Pancreas (tissue), 10 donors: ENCODE measurements around the gene C1orf210. TPM values are rescaled to one million over a fixed set of nuclear protein-coding genes. Genes with fewer than 3 reads are reported as not detected.

Experiments
- ATAC-seq, 4 donors: fragments of 200-7000 bp; cut with Tn5 transposase; one replicate each; pipeline versions ENCODE4 v1.8.0 to v1.9.1; 2020; ENCODE audit warnings: mild to moderate bottlenecking in 4 of 4, moderate library complexity in 4 of 4
- DNase-seq, 6 donors: peaks; one replicate each; pipeline ENCODE4 v3.0.0-alpha.2; 2020
- FAIRE-seq: peaks from 2 replicates; lab custom pipeline; 2012; peaks lifted over from hg19 to GRCh38; lab: Jason Lieb, UNC
- H3K27ac ChIP-seq, 4 donors: fragments of 200-600 bp; sonication (generic); 1 replicate in 3 of 4; 2 replicates in 1 of 4; pipeline versions ENCODE4 v1.5.0 to v1.8.0; 2020
- H3K27me3 ChIP-seq, 4 donors: fragments of 200-600 bp; one replicate each; pipeline ENCODE4 v1.8.0; 2021
- H3K36me3 ChIP-seq, 3 donors: fragments of 200-600 bp; sonication (generic) in 1 of 3; one replicate each; pipeline versions ENCODE4 v1.5.0 to v1.8.0; 2020 to 2021
- H3K4me1 ChIP-seq, 3 donors: fragments of 200-600 bp; one replicate each; pipeline ENCODE4 v1.8.0; 2021
- H3K4me3 ChIP-seq, 4 donors: fragments of 200-600 bp; sonication (generic) in 2 of 4; one replicate each; pipeline versions ENCODE4 v1.5.0 to v1.8.0; 2020 to 2021
- H3K9me3 ChIP-seq, 4 donors: fragments of 200-600 bp; one replicate each; pipeline ENCODE4 v1.8.0; 2021
- CTCF ChIP-seq, 4 donors: fragments of 200-600 bp; sonication (generic) in 3 of 4; IDR thresholded peaks; one replicate each; pipeline versions ENCODE4 v1.5.0 to v1.8.0; 2021; ENCODE audit warnings: antibody characterized with exemption in 4 of 4
- WGBS, 2 donors: extraction: QIAGEN DNeasy Blood & Tissue Kit; methylation state at CpG; one replicate each; pipeline ENCODE4 v1.1.7; 2013; 5-methylcytosine and 5-hydroxymethylcytosine counted together
- intact Hi-C, 3 donors: fragments of 100-400 bp; cut with DNase I; formaldehyde crosslinking; loops; one replicate each; pipeline versions ENCODE4 v1.11.1 to v1.14.2; 2022
- polyA plus RNA-seq, 2 donors: library from polyadenylated mRNA; stranded (reverse); fragments of 200-250 nt; gene quantifications; one replicate each; pipeline ENCODE4 v1.2.3, GENCODE V29; 2013
- total RNA-seq, 6 donors: library from RNA; stranded (reverse); fragmentation: NEBNext Ultra II Directional in 4 of 6; extraction: Animal tissue kit (Norgen Biotek cat#: 25700) in 4 of 6; gene quantifications; one replicate each; pipeline versions ENCODE4 v1.2.1 to v1.2.4, GENCODE V29; 2021 to 2023
- donor health status: healthy with polysubstance abuse.
- donor health status: DM: no; HTN: no; CAD: no; lungs with moderate emphysema.
- donor health status: DM: no; HTN: no; CAD: no.
- donor health status: control.
- donor health status: control.
- donor health status: Bipolar disorder and iron deficiency.
- donor health status: DM: yes; HTN: yes; CAD: no.
- donor health status: DM: no; HTN: no; CAD: no.
- donor health status: DM: no; HTN: no; CAD: no.
- donor health status: DM: yes; HTN: yes; CAD: no.

Gene C1orf210
- total and polyA plus RNA-seq, 8 donors: 5.7 to 17.2 (median 12.4) TPM

- DNase-seq (no peak), FAIRE-seq (no peak), ATAC-seq (no peak)
- no peak for TF ChIP-seq CTCF (IDR thresholded peaks at IDR 0.05)
- H3K9me3 ChIP-seq: no peaks in the 10 kb centered on the region
- 88 to 95% methylated on average over 1 of the region's 1 CpG for WGBS, 2 donors
- H3K36me3 ChIP-seq: no peaks in the 10 kb centered on the region
- peaks cover 12 to 15% (median 14%) of the 10 kb centered on the region in 3 donors for H3K4me1 ChIP-seq
- no peak overlapping the region for H3K27ac ChIP-seq
- H3K4me3 ChIP-seq: no peak overlapping the region
- intact Hi-C loops: no loop called here
- no peaks in the 10 kb centered on the region for H3K27me3 ChIP-seq
Observed at GRCh38 chr1:43298055-43298454, 12.7 kb upstream of the C1orf210 start.

GRCh38 chr1:43296207-43296606 is 10.8 kb upstream of the C1orf210 start:
- intact Hi-C loops: no loop called here
- peaks cover 10 to 15% (median 12%) of the 10 kb centered on the region in 3 donors for H3K4me1 ChIP-seq
- H3K27me3 ChIP-seq: no peaks in the 10 kb centered on the region
- no peak for DNase-seq
- WGBS, 2 donors: 60% methylated on average over 1 of the region's 1 CpG
- ATAC-seq: no peak
- H3K4me3 ChIP-seq: no peak overlapping the region
- no peak for TF ChIP-seq CTCF (IDR thresholded peaks at IDR 0.05)
- peak overlapping the region in 2 of 4 donors; percentile 15 to 42 for H3K27ac ChIP-seq
- no peak for FAIRE-seq
- no peaks in the 10 kb centered on the region for H3K9me3 ChIP-seq
- H3K36me3 ChIP-seq: no peaks in the 10 kb centered on the region

- FAIRE-seq: no peak
- ATAC-seq: no peak
- no peak for TF ChIP-seq CTCF (IDR thresholded peaks at IDR 0.05)
- peak overlapping the region in 3 of 4 donors; percentile 9 to 85 (median 74) for H3K27ac ChIP-seq
- intact Hi-C loops: no loop called here
- H3K9me3 ChIP-seq: no peaks in the 10 kb centered on the region
- no peak overlapping the region for H3K4me3 ChIP-seq
- no peaks in the 10 kb centered on the region for H3K36me3 ChIP-seq
- WGBS, 2 donors: 90 to 92% methylated on average over 8 of the region's 8 CpGs
- DNase-seq: no peak
- H3K4me1 ChIP-seq: peaks cover 10 to 15% (median 12%) of the 10 kb centered on the region in 3 donors
- H3K27me3 ChIP-seq: no peaks in the 10 kb centered on the region
Observed at GRCh38 chr1:43294761-43295160, 9.4 kb upstream of the C1orf210 start.

DNA sequence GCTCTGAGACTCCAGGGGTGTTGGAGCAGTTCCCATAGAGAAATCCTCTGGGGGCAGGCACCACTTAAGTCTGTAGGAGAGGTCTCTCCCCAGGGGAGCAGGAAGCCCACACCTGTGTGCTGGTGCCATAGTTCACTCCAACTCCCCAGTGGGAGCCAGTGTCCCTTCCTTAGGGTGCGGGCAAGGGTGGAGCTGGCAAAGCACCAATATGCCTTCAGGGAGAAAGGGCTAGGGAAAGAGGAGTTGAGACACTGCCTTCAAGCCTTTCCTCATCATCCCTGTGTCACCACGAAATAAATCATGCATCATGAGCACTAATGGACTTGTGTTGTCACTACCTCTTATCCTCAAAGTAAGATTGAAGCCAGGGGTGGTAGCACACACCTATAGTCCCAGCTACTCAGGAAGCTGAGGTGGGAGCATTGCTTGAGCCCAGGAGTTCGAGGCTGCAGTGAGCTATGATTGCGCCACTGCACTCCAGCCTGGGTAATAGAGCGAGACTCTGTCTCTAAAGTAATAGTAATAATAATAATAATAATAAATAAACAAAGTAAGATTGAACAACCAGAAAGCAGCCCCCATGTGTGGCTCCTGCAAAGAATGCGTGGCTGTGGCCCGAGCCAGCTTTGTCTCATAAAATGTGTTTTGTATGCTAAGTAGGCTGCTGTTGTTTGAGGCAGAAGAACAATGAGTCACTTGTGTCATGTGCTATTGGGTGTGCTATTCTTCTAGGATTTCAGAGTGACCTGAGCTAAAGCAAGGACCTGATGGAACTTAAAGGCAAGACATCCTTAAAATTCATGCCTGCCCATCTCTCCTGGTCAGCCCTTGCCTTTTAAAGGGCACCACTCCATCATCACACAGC is 8.7 kb upstream of the C1orf210 start:
- Histone ChIP-seq H3K27me3 (no peaks in the 10 kb centered on the region), H3K4me3 (no peak overlapping the region), H3K27ac (no peak overlapping the region), H3K4me1 (peaks cover 10 to 15% (median 12%) of the 10 kb centered on the region in 3 donors), H3K9me3 (no peaks in the 10 kb centered on the region), H3K36me3 (no peaks in the 10 kb centered on the region)
- FAIRE-seq: no peak
- peak in 1 of 6 donors; percentile 17 for DNase-seq
- no peak for ATAC-seq
- WGBS, 2 donors: 88 to 90% methylated on average over 7 of the region's 7 CpGs
- no peak for TF ChIP-seq CTCF (IDR thresholded peaks at IDR 0.05)
- intact Hi-C loops: no loop called here

DNA sequence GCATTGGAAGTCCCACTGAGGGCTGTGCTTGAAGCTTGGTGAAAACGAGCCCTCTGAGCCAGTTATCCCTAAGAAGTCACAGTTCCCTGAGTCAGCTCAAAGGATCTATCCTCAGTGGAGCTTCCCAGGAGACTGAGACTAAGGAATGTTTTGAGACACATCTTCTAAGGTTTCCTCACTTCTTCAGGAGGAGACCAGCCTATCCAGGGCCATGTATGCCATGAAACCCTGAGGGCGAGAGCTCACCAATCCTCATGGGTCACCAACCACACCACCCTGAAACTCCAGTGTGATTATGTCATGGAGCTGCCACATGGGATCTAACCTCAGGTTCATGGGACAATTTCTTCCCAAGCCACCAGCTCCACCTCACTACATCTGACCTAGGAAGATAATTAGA is 7.8 kb upstream of the C1orf210 start:
- FAIRE-seq (no peak), ATAC-seq (no peak), DNase-seq (peak in 1 of 6 donors; percentile 6)
- no peaks in the 10 kb centered on the region for H3K36me3 ChIP-seq
- TF ChIP-seq CTCF (IDR thresholded peaks at IDR 0.05): no peak
- WGBS, 2 donors: 84 to 85% methylated on average over 2 of the region's 2 CpGs
- no peak overlapping the region for H3K4me3 ChIP-seq
- no peaks in the 10 kb centered on the region for H3K9me3 ChIP-seq
- no peaks in the 10 kb centered on the region for H3K27me3 ChIP-seq
- peaks cover 10 to 15% (median 12%) of the 10 kb centered on the region in 3 donors for H3K4me1 ChIP-seq
- no peak overlapping the region for H3K27ac ChIP-seq
- intact Hi-C loops: no loop called here
